Breast epithelium (tissue), 3 donors: Measurements from ENCODE around the gene LRRC8C.

ENCODE experiments used
- CTCF ChIP-seq, 3 donors: fragments of 450-650 bp; IDR thresholded peaks; one replicate each; pipeline ENCODE4 v1.5.1; 2016 to 2017; ENCODE audit warnings: antibody characterized with exemption in 3 of 3, mild to moderate bottlenecking in 3 of 3, moderate library complexity in 3 of 3
- POLR2A ChIP-seq: fragments of 450-650 bp; IDR thresholded peaks from one replicate; pipeline ENCODE4 v1.6.1; 2016; ENCODE audit warnings: antibody characterized with exemption, mild to moderate bottlenecking, moderate library complexity
- POLR2AphosphoS5 ChIP-seq, 3 donors: sonication (generic); formaldehyde crosslinking; IDR thresholded peaks; one replicate each; pipeline ENCODE4 v1.6.1; 2017; ENCODE audit warnings: antibody characterized with exemption in 3 of 3

GRCh38 chr1:89605692-89606091 is 27.2 kb upstream of the LRRC8C start:
- TF ChIP-seq POLR2A (no peak), CTCF (IDR thresholded peaks at IDR 0.05) (no peak), POLR2AphosphoS5 (IDR thresholded peaks at IDR 0.05) (no peak)
